ENCODE measurements around the gene FSTL5.
A peak's percentile ranks its signal among the peaks of the same experiment; 100 is the strongest.

Gene FSTL5

DNA sequence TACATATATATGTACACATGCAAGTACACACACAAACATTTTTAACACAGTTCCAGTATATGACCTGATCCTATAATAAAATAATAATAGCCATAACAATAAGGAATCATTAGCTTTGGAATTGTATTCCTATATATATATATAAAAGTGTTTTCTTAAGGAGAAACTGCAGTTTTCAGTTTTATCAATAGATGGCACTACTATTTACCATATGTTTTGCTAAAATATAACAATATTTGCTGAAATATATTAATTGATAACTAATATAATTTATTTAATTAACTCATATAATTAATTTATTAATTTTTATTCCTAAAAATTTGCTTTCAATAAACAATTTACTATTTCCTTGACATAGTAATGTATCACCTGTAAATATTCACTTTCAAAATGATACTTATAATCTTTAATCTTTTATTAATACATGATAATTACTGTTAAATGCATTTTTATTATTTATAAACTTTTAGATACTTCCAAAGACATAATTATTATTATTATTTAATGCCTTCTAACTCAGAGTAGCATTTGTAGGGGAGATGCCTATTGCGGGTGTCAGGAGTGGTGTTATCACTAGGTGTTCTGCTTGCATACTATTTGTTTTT, 599.5 kb downstream of the FSTL5 start:
- DNase-seq = peak; percentile 1

DNA sequence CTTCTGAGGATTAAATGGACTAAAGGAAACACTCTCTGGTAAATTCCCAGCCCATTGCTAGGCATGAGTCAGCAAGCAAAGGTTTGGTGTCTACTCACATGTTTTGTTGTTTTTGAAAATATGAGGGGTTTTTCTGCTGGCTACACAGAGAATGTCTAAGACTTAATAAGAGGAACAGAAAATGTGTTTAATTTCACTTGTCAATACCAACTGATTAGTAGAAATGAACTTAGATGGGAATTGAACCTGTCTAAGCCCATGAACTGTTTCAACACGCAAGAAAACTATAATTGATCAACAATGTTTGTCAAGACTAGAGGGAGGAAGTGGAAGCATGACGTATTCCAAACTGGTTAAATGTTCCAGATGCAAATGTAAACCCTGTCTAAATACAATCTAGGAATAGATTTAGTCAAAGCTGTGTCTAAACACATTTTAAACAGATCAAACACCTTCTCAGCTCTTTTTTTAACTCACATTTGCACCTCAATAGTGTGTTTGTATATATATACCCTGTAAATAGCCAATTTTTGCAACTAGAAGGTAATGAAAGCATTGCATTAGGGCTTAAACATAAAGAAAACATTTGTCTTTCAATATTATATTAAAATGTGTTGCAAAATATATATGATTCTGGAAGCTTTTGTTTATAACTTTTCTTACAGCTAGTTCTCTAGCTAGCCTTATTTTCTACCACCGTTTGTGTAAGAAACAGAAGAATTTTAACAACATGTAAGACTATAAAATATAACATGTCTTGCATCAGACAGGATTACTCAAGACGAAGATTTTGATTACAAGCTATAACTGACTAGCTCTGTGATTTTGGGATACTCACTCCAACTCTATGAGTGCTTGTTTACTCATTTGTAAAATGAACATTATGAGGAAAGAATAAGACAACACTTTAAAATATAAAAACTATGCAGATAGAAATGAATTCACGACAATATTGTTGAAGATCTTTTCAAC, 607.8 kb downstream of the FSTL5 start:
- DNase-seq = no peak

DNA sequence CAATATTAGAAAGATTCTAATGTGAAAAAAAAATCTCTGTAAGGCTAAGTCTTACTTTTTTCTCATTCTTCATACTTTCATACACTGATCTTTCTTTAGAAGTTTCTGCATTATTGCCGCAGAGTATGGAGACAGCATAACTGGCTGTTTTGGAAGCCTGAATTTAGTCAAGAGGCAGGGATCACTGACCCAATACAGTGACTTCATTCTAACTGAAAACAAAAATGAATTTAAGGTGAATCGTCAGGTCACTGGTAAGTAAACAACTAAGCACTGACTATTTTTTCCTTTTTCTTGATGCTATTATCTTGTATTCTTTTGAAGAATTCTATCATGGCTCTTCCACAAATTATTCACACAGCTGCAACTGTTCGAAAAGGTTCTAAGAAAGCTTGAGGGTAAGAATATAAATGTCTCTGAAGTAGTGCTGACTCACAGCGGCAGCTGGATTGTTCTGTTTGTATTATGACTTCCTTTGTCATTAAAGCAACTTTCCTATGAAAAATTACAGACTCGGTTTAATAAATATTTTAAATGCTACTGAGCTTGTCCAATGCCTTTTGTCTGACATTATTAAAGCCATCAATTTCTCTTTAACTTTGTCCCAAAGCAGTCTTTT, 609.3 kb downstream of the FSTL5 start:
- no peak for DNase-seq

DNA sequence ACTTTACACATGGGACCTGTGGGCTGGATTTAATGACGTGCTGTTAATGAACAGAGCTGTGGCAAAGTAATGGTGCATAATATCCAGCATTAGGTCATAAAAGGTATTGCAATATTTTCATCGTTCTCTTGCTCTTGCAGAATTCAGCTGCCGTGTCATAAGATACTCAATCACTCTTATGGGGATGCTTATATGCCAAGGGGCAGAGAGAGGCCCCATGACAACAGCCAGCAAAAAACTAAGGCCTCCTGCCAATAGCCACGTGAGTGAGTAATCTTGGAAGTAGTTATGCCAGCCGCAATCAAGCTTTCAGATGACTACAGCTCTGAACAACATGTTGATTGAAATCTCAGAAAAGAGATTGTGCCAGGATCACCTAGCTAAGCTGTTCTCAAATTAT, 616.9 kb downstream of the FSTL5 start:
- no peak for DNase-seq

DNA sequence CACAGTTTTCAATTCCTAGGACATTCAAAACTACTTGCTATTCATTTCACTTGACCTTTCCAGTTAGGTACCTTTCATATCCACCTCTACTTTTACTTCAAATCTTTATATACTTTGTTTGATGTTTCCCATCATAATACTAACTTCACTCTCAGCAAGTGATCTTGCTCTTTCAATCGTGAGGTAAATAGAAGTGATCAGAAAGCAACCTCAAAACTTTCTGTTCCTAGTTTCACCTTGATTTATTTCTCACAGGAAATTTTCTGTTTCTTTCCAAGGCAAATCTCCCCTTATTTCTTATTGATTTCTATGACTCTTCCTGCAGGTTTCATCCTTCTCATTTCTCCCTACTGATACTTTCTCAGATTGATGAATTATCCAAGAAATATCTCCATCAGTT, 623.5 kb downstream of the FSTL5 start:
- no peak for DNase-seq

DNA sequence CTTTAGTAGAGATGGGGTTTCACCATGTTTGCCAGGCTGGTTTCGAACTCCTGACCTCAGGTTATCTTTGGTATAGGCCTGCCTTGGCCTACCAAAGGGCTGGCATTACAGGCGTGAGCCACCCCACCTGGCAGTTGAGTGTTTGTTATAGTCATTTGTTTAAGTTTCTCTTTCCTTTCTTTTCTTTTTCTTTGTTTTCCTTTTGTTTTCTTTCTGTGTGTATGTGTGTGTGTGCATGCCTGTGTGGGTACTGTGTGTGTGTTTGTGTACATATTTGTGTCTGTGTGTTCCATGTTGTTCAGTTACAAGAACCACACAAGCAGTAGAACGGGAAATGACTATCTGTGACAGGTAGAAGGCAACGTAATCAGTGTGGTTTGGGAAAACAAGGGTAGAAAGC, 624.9 kb downstream of the FSTL5 start:
- no peak for DNase-seq

DNA sequence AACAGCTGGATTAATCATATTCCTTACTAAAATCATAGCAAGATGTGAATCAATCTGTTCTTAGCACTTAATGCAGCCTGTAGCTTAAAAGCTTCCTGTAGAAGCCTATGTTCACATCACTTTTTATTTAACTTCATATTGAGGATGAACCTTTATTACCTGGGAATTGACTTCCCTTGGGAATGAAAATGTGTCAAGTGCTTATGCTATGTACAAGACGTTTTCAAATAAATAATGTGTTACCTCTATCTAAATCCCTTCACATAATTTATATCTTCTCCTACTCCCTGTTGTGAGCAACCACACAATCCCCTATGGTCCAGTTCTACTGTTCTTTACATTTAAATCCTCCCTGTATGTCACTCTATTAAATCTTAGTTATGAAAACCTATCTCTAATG, 633.1 kb downstream of the FSTL5 start:
- no peak for DNase-seq

DNA sequence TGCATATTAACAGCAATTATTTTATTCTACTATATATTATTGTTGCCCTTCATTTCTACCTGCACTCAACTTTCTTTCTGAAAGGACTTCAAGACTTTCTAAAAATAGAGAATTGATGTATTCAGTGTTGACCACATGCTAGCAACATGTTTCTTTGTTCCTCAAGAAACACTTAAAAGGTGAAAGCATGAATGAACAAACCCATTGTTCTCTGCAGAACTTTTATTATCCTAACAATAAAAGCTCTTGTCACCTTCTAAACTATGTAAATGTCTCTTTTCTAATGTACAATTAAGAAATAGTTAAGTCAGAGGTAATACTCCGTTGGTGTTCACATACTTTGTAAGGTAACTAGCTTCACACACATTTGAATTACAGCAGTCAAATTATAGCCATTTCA, 638.7 kb downstream of the FSTL5 start:
- DNase-seq = no peak

DNA sequence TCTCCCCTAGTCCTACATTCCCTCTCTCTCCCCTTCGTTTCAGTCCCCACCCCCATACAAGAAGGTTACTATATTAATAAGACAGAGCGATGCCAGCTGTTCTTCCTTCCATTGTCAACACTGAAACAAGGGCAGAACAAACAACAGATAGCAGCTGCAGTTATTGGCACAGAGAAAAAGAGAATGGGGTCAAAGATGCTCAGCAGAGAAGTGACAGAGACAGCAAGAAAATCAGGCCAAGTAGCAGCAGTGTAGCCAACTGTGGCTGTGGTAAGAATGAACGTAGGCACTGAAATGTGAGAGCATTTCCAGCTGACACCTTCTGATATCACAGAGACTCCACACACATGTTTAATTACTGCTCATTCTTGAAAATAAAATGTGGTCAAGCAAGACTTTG, 641.8 kb downstream of the FSTL5 start:
- DNase-seq = no peak

DNA sequence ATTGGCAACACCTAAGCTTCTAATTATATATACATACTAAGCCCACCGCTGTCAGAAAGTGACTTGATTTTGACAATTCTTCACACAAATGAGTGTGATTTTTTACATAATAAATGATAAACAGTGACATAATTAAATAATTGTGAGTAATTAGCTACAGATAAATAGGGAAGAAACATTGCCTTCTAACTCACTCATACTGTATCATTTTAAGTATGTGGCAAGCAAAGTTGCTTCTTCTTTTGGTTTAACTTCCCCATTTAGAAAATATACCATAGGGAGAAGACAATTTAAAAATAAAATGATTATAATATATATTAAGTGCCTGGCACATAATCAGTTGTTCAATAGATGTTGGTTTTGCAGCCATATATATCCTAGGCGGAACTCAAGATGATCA, 644.2 kb downstream of the FSTL5 start:
- DNase-seq = no peak

DNA sequence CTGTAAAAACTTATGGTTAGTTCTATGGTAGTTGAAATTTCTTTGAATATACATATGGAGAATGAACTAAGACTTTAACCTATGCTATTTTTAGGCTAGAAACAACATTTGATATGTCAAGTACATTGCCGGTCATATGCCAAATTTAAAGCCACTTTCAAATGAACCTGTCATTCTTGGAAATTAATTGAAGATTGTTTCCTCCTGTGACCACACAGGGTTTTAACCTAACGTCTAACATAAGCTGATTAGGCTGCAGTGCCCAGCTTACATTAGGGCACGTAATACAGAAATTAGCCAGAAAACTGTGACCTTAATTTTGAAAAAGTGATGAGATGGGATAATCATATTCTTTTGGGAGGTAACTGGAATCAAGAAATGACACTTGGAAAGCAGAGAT, 645.9 kb downstream of the FSTL5 start:
- DNase-seq = no peak

DNA sequence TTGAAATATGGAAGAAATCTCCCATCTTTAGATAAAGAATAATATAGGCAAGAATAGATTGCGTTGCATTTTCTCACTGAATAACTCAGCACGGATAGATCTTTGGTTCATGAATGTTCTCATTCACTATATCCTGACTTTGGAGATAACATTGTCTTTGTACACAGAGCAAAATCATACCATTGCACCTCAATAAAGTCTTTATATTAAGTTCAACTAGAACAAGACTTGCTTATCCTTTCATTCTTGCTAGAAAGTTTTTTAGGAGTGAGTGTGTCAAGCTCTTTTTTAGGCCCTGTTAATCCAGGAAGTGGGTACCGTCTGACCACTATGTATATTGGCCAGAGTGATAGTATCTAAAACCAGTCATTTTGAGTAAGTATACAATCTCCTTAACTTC, 658.7 kb downstream of the FSTL5 start:
- DNase-seq = no peak

DNA sequence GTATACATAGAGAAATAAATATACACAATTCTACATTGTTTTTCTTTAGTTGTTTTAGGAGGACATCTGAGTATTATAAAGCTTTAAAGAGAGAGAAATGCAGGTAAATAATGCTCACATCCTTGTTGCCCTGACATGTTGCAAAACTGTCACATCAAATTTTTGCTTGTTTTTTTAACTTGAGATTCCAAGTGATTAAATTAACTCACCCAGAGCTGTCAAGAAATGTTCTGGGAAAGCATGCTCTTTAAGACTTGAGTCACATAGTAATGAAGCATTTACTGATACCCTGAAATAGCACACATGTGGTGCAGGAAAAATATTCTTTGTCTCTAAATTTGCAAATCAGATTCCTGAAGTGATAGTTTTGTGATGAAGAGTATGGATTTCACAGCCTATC, 665.6 kb downstream of the FSTL5 start:
- DNase-seq = no peak

DNA sequence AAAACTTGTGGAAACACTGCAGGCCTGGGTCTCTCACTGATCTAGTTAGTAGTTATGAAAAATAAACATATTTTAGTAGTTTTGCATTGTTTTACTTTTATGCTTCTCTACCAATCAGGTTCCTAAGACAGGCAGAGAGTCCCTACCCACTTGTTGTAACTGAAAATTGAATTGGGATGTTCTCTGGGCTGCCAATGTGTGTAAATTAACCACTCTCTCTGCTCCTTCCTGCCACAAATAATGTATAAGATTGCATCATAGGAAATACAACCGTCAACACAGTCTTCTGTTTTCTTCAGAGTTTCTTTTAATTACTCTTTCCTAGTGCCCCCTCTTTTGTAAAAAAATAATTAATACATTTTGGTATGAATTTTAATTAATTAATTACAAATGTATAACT, 677.3 kb downstream of the FSTL5 start:
- peak; percentile 1 for DNase-seq

DNA sequence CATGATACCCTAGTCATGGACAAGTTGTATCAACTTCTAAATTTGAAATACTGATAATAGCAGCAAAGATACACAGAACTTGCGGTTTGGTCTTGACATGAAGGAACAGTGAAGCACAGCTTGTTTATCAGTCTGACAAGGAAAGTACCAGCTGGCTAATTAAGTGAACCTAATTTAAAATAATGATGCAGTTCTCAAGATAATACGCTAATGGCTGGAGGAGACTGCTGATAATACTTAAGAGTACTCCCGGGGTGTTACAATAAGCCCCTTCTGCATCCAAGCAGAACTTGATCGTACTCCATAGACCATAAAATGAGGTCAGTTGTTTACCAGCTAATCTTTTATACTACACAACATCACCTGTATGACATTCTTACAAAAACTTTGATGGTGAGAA, 697.5 kb downstream of the FSTL5 start:
- DNase-seq = no peak

DNA sequence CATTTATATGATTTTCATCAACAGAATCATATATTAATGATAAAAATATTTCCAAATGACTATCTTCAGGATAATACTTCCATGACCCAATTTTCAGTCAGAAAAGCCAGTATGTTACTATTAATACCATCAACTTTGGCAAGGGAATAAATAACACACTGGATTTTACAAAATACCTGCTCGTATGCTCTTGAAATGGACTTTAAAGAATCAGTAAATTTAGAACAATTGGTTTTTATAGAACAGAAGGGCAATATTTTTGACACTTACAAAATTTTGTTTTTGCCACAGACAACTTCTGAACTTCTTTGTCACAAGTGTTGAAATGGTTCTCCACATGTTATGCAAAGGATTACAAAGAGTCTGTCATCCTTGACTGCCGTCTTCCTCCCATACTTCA, 700.4 kb downstream of the FSTL5 start:
- DNase-seq = no peak

DNA sequence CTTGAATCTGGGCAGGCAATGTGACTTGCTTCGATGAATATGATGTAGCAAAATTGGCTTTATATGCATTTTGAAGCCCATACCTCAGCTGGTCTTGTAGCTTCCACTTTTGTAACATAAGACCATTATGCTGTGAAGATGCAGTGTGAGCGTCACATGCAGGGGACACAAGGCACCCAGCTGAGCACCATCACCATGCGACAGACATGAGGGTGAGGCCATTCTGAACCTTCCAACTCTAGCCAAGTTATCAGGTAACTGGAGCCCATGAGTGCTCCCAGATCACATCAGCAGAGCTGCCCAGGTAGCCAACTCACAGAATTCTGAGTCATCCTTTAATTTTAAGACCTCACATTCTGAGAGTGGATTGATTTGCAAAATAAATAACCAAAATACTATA, 705.9 kb downstream of the FSTL5 start:
- DNase-seq = no peak

DNA sequence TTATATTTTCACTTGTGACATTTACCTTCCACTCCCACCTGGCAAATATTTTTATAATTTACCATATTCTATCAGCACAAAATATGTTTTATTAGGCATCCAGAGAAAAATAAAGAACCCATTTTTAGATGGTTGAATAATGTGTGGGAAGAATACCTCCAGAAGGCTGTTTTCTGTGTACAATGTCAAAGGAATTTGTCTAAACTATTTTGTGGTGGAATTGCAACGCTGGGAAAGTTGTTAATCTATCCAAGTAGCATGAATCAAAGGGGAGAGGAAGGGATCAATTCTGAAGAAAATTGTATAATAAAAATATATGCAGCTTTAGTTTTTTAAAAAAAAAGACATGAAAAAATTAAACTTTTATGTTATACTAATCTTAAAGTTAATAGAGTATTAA, 706.5 kb downstream of the FSTL5 start:
- no peak for DNase-seq

DNA sequence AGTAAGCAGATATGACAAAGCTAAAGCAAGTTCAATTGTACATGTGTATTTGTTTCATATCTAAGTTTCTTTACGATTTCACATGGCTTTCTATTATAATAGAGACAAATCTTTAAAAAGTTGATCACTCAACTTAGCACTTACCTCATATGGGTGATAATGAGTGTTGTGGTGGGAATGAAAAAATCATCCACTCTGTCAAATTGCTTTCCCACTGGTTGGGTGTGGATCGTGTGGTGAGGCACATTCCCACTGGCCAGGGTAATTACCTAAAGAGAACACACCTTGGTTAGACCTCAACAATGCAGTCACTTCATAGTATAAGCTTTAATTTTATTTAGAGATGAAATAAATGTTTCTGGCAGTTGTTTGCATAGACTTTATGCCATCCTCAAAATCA, 708.9 kb downstream of the FSTL5 start:
- DNase-seq = no peak

DNA sequence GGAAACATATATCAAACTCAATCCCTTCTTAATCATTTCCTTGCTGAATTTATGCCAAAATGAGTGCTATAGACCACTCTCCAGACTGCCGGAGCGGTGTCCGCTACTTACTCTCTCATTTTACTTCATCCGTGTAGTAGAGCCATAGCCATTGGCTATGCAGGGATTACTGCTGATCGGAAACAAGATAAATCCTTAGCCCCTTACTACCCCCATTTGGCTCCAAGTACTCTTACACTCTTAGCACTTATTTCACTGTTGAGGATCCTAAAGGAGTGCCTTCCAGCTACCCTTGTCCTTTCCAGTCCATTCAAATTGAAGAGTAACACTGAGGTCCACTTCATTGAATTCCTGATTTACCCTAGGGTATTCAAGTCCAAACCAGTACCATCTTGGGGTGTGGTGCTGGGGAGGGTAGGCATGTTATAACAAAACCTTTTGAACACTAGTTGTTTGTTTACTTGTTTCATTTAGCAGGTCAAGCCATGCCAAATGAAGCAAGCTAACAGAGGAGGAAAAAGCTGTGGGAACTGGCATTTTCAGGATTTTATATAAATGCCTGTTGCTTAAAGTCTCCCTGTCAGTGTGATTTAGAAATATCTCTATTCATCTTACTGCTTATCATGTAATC, 715.1 kb downstream of the FSTL5 start:
- DNase-seq = no peak

DNA sequence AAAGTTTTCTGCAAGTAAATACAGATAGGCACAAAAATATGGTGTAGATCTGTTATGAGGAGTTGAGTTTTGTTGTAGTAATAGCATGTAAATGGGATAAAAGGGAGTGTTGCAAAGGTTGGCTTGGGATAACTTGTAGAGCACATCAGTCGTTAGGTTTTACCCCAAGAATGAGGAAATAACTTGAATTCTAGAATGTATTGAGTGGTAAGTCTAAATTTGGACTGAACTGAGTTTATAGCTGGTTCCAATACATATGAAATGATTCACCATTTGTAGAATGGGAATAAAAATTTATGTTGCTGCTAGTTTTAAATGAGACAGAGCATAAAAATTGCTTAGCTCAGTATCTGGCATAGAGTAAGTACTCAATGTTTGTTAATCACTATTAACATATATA, 719.2 kb downstream of the FSTL5 start:
- no peak for DNase-seq

DNA sequence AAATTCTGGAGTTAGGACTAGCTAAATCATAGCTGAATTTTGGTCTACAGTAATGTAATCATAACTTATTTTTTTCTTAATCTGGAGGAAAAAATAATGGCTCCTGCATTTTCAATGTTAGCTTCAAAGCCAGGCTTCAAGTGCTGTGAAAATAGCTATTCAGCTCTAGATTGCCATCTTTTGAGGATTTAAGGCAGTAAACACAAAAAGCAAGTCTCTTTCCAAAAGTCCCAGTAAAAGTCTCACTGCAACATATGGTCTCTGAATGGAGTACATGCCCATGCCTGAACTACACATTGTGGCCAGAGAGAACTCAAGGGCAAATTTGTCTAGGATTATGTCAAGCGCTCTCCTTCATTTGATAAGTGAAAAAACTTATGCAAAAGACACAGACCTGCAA, 720.9 kb downstream of the FSTL5 start:
- DNase-seq = no peak

DNA sequence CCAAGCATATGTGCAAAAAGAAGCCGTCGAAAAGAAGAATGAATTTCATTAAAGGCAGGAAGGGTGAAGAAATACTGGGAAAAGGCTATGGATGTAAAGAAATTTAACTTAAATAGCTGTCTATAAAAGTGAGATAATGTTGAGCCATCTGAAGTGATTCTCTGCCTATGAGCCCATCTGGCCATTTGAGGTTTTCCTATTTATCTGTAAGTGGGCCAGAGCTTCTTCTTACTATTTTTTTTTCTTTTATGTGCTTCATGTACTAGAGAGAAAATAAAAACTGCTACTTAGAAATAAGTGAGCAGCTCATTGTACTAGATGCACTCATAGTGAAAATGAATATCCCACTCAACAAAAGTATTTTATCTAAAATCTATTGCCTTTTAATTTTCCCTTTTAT, 725.7 kb downstream of the FSTL5 start:
- no peak for DNase-seq
